Measurements from ENCODE around the gene ALDH4A1. TPM values are rescaled to one million over a fixed set of nuclear protein-coding genes. Genes with fewer than 3 reads are reported as not detected.

The ALDH4A1 gene
- total and polyA plus RNA-seq, 9 of the 15 experiments (the other 6 are each of a cell fraction or from before 2014, with no cell fraction given), result 0.27 to 31.4 (median 16.6) TPM

- TF ChIP-seq ZBTB34 (CRISPR knock-in tag; IDR thresholded peaks at IDR 0.05) (no peak), AFF1 (IDR thresholded peaks at IDR 0.05; ENCODE audit: low read depth in 1 of 2, partially characterized antibody in 2 of 2) (no peak), TOE1 (IDR thresholded peaks at IDR 0.05; ENCODE audit: borderline replicate concordance) (no peak), TOE1 (CRISPR knock-in tag; IDR thresholded peaks at IDR 0.05; ENCODE audit: borderline replicate concordance, low read depth) (no peak), EGR1 (conservative IDR thresholded peaks at IDR 0.05) (peak; percentile 92), E4F1 (CRISPR knock-in tag; IDR thresholded peaks at IDR 0.05; ENCODE audit: borderline replicate concordance) (no peak), PHB2 (IDR thresholded peaks at IDR 0.05; ENCODE audit: low read depth) (no peak), CEBPB (tag; IDR thresholded peaks at IDR 0.05) (no peak), ZNF785 (CRISPR knock-in tag; IDR thresholded peaks at IDR 0.05) (no peak), KLF10 (CRISPR knock-in tag; IDR thresholded peaks at IDR 0.05) (no peak), STAT5A (IDR thresholded peaks at IDR 0.05; ENCODE audit: borderline replicate concordance, low read length) (no peak), HBP1 (CRISPR knock-in tag; IDR thresholded peaks at IDR 0.05) (no peak), TFE3 (CRISPR knock-in tag; IDR thresholded peaks at IDR 0.05) (no peak), CCNT2 (IDR thresholded peaks at IDR 0.05; ENCODE audit: borderline replicate concordance, extremely low read depth, insufficient read length, low read depth, low read length) (no peak), PHF20 (IDR thresholded peaks at IDR 0.05; ENCODE audit: partially characterized antibody) (no peak), ZC3H11A (IDR thresholded peaks at IDR 0.05; ENCODE audit: low read depth, low read length) (no peak)
Observed at GRCh38 chr1:18907021-18907916, 4.9 kb upstream of the ALDH4A1 start (continued).
